IgD-negative memory B cell (primary cell): ENCODE measurements around the gene OR2A14. TPM values are rescaled to one million over a fixed set of nuclear protein-coding genes. Genes with fewer than 3 reads are reported as not detected.
"Not testable (repeated sequence)": the region's sequence is repeated elsewhere in the genome, so short reads cannot be mapped to it uniquely, and the experiment has no call there.

Experiments
- H3K27ac Mint-ChIP-seq, 3 donors: one replicate each; pipeline ENCODE4 v1.8.0; 2020 to 2022; ENCODE audit warnings: mild to moderate bottlenecking in 3 of 3, mixed read lengths in 3 of 3, moderate library complexity in 1 of 3
- H3K27me3 Mint-ChIP-seq: one replicate; pipeline ENCODE4 v1.8.0; 2021; ENCODE audit warnings: mixed read lengths
- H3K36me3 Mint-ChIP-seq: one replicate; pipeline ENCODE4 v1.8.0; 2020; ENCODE audit warnings: mild to moderate bottlenecking, mixed read lengths
- H3K4me1 Mint-ChIP-seq, 3 donors: one replicate each; pipeline ENCODE4 v1.8.0; 2020 to 2022; ENCODE audit warnings: mixed read lengths in 3 of 3, mild to moderate bottlenecking in 1 of 3
- H3K4me3 Mint-ChIP-seq, 4 donors: one replicate each; pipeline ENCODE4 v1.8.0; 2020 to 2022; ENCODE audit warnings: mild to moderate bottlenecking in 4 of 4, mixed read lengths in 4 of 4, moderate library complexity in 3 of 4
- H3K9me3 Mint-ChIP-seq, 3 donors: one replicate each; pipeline ENCODE4 v1.8.0; 2020 to 2021; ENCODE audit warnings: mixed read lengths in 3 of 3, mild to moderate bottlenecking in 1 of 3
- polyA plus RNA-seq: library from polyadenylated mRNA; unstranded; fragments of 300-500 nt; fragmentation: Illumina TruSeq; gene quantifications from one replicate; pipeline ENCODE4 v1.2.3, GENCODE V29; 2021

The OR2A14 gene
- not detected for polyA plus RNA-seq

GRCh38 chr7:144122876-144123275 is at the start of gene OR2A14:
OR2A14 (plus strand) TSS chr7:144123176; CDS start chr7:144129113, 5,937 bp downstream.
- no peak within 1 kb of the TSS for H3K4me3 Mint-ChIP-seq
- H3K36me3 Mint-ChIP-seq = no peaks in the 10 kb centered on the region
- no peaks in the 10 kb centered on the region for H3K9me3 Mint-ChIP-seq
- H3K4me1 Mint-ChIP-seq = no peaks in the 10 kb centered on the region
- no peak within 1 kb of the TSS for H3K27ac Mint-ChIP-seq
- H3K27me3 Mint-ChIP-seq = peaks cover 6% of the 10 kb centered on the region

- Mint-ChIP-seq H3K9me3 (peaks cover 0 to 2% (median 2%) of the 10 kb centered on the region in 3 donors), H3K4me1 (no peaks in the 10 kb centered on the region), H3K27me3 (peaks cover 1% of the 10 kb centered on the region)
These were observed 48.6 kb upstream of the OR2A14 start for GRCh38 chr7:144074374-144074773.

GRCh38 chr7:144085978-144086377 is 37.0 kb upstream of the OR2A14 start, which contains the start of gene OR2A12:
OR2A12 (plus strand) TSS chr7:144086278; CDS start chr7:144095108, 8,830 bp downstream.
- H3K27me3 Mint-ChIP-seq = no peaks in the 10 kb centered on the region
- H3K4me3 Mint-ChIP-seq = no peak within 1 kb of the TSS
- H3K9me3 Mint-ChIP-seq = peaks cover 0 to 4% (median 2%) of the 10 kb centered on the region in 3 donors
- H3K4me1 Mint-ChIP-seq = no peaks in the 10 kb centered on the region
- H3K36me3 Mint-ChIP-seq = no peaks in the 10 kb centered on the region
- H3K27ac Mint-ChIP-seq = no peak within 1 kb of the TSS

More at GRCh38 chr7:144074374-144074773, 48.6 kb upstream of the OR2A14 start:
- no peaks in the 10 kb centered on the region for H3K36me3 Mint-ChIP-seq
- H3K27ac Mint-ChIP-seq = no peak overlapping the region
- no peak overlapping the region for H3K4me3 Mint-ChIP-seq

- Mint-ChIP-seq H3K36me3 (no peaks in the 10 kb centered on the region), H3K27ac (no peak overlapping the region), H3K4me1 (no peaks in the 10 kb centered on the region), H3K9me3 (peaks cover 0 to 4% (median 2%) of the 10 kb centered on the region in 3 donors), H3K27me3 (no peaks in the 10 kb centered on the region), H3K4me3 (no peak overlapping the region)
These were observed 36.2 kb upstream of the OR2A14 start for GRCh38 chr7:144086730-144087129.

- H3K9me3 Mint-ChIP-seq = peaks cover 0 to 4% (median 2%) of the 10 kb centered on the region in 3 donors
- no peak overlapping the region for H3K4me3 Mint-ChIP-seq
- no peaks in the 10 kb centered on the region for H3K36me3 Mint-ChIP-seq
- H3K27me3 Mint-ChIP-seq = no peaks in the 10 kb centered on the region
- H3K27ac Mint-ChIP-seq = no peak overlapping the region
- H3K4me1 Mint-ChIP-seq = no peaks in the 10 kb centered on the region
These were observed 35.7 kb upstream of the OR2A14 start for GRCh38 chr7:144087230-144087629.

- peaks cover 0 to 7% (median 4%) of the 10 kb centered on the region in 3 donors for H3K9me3 Mint-ChIP-seq
- H3K4me1 Mint-ChIP-seq = no peaks in the 10 kb centered on the region
- H3K4me3 Mint-ChIP-seq = no peak overlapping the region
- H3K27ac Mint-ChIP-seq = no peak overlapping the region
- no peaks in the 10 kb centered on the region for H3K27me3 Mint-ChIP-seq
- H3K36me3 Mint-ChIP-seq = no peaks in the 10 kb centered on the region
These were observed 32.3 kb upstream of the OR2A14 start for GRCh38 chr7:144090667-144091066.

GRCh38 chr7:144098776-144099175 is 24.2 kb upstream of the OR2A14 start:
- Mint-ChIP-seq H3K27ac (no peak overlapping the region), H3K36me3 (peaks cover 2% of the 10 kb centered on the region), H3K9me3 (peaks cover 0 to 5% (median 0%) of the 10 kb centered on the region in 3 donors), H3K4me1 (no peaks in the 10 kb centered on the region), H3K27me3 (peaks cover 6% of the 10 kb centered on the region), H3K4me3 (no peak overlapping the region)

- Mint-ChIP-seq H3K36me3 (peaks cover 2% of the 10 kb centered on the region), H3K27me3 (peaks cover 6% of the 10 kb centered on the region), H3K9me3 (no peaks in the 10 kb centered on the region), H3K27ac (no peak overlapping the region), H3K4me3 (no peak overlapping the region), H3K4me1 (no peaks in the 10 kb centered on the region)
These were observed 22.4 kb upstream of the OR2A14 start for GRCh38 chr7:144100607-144101006.

- H3K9me3 Mint-ChIP-seq = no peaks in the 10 kb centered on the region
- peaks cover 4% of the 10 kb centered on the region for H3K27me3 Mint-ChIP-seq
- H3K36me3 Mint-ChIP-seq = no peaks in the 10 kb centered on the region
- no peaks in the 10 kb centered on the region for H3K4me1 Mint-ChIP-seq
- H3K27ac Mint-ChIP-seq = no peak overlapping the region
- no peak overlapping the region for H3K4me3 Mint-ChIP-seq
These were observed 20.9 kb upstream of the OR2A14 start for GRCh38 chr7:144102041-144102440.

- Mint-ChIP-seq H3K27me3 (peaks cover 4% of the 10 kb centered on the region), H3K4me1 (no peaks in the 10 kb centered on the region), H3K36me3 (no peaks in the 10 kb centered on the region), H3K27ac (no peak overlapping the region), H3K9me3 (peaks cover 0 to 4% (median 0%) of the 10 kb centered on the region in 3 donors), H3K4me3 (no peak overlapping the region)
These were observed 17.8 kb upstream of the OR2A14 start for GRCh38 chr7:144105211-144105610.

GRCh38 chr7:144109283-144109682 is 13.7 kb upstream of the OR2A14 start, which contains the start of gene OR2A2:
OR2A2 (plus strand) TSS chr7:144109583; CDS start chr7:144109583, 0 bp downstream.
- Mint-ChIP-seq H3K9me3 (peaks cover 0 to 4% (median 0%) of the 10 kb centered on the region in 3 donors), H3K27ac (peak within 1 kb of the TSS in 1 of 3 donors; percentile 40), H3K4me1 (no peaks in the 10 kb centered on the region), H3K4me3 (no peak within 1 kb of the TSS), H3K27me3 (peaks cover 1% of the 10 kb centered on the region), H3K36me3 (no peaks in the 10 kb centered on the region)

GRCh38 chr7:144110272-144110671 is 12.7 kb upstream of the OR2A14 start:
- peaks cover 1% of the 10 kb centered on the region for H3K27me3 Mint-ChIP-seq
- no peaks in the 10 kb centered on the region for H3K36me3 Mint-ChIP-seq
- H3K4me3 Mint-ChIP-seq = no peak overlapping the region
- no peaks in the 10 kb centered on the region for H3K4me1 Mint-ChIP-seq
- peaks cover 0 to 4% (median 0%) of the 10 kb centered on the region in 3 donors for H3K9me3 Mint-ChIP-seq
- peak overlapping the region in 1 of 3 donors; percentile 40 for H3K27ac Mint-ChIP-seq

- Mint-ChIP-seq H3K4me3 (no peak overlapping the region), H3K36me3 (no peaks in the 10 kb centered on the region), H3K9me3 (no peaks in the 10 kb centered on the region), H3K27me3 (peaks cover 3% of the 10 kb centered on the region), H3K27ac (no peak overlapping the region), H3K4me1 (no peaks in the 10 kb centered on the region)
These were observed 9.3 kb upstream of the OR2A14 start for GRCh38 chr7:144113651-144114050.

GRCh38 chr7:144118341-144118740 is 4.6 kb upstream of the OR2A14 start:
- Mint-ChIP-seq H3K9me3 (no peaks in the 10 kb centered on the region), H3K27ac (no peak overlapping the region), H3K4me1 (no peaks in the 10 kb centered on the region), H3K27me3 (peaks cover 7% of the 10 kb centered on the region), H3K4me3 (no peak overlapping the region), H3K36me3 (no peaks in the 10 kb centered on the region)

GRCh38 chr7:144127714-144128334 is 4.8 kb downstream of the OR2A14 start:
- Mint-ChIP-seq H3K27ac (no peak overlapping the region), H3K4me3 (no peak overlapping the region)

GRCh38 chr7:144129601-144130000 is 6.6 kb downstream of the OR2A14 start:
- not testable (repeated sequence) for H3K36me3 Mint-ChIP-seq, H3K9me3 Mint-ChIP-seq, H3K4me3 Mint-ChIP-seq, H3K4me1 Mint-ChIP-seq, H3K27ac Mint-ChIP-seq, H3K27me3 Mint-ChIP-seq

More at GRCh38 chr7:144127714-144128334, 4.8 kb downstream of the OR2A14 start:
- no peaks in the 10 kb centered on the region for H3K36me3 Mint-ChIP-seq
- H3K27me3 Mint-ChIP-seq = no peaks in the 10 kb centered on the region
- H3K9me3 Mint-ChIP-seq = no peaks in the 10 kb centered on the region
- no peaks in the 10 kb centered on the region for H3K4me1 Mint-ChIP-seq
